H1 (cell line): ENCODE results near the gene ODAD3. TPM values are rescaled to one million over a fixed set of nuclear protein-coding genes. Genes with fewer than 3 reads are reported as not detected.
A peak's percentile ranks its signal among the peaks of the same experiment; 100 is the strongest.

ENCODE experiments used
- CTCF ChIA-PET: fragments of 300-600 bp; sonication (Branson Sonifier 250); formaldehyde crosslinking; loops from one replicate; lab custom pipeline; 2021; ENCODE audit not compliant: partially characterized antibody; lab: Charles Lee
- POLR2A ChIA-PET: fragments of 300-600 bp; sonication (Branson Sonifier 250); formaldehyde crosslinking; loops from one replicate; lab custom pipeline; 2021; ENCODE audit warnings: inconsistent platforms; ENCODE audit not compliant: partially characterized antibody; lab: Charles Lee
- DNase-seq, 2 experiments: peaks; one replicate each; pipeline versions ENCODE4 v3.0.0 to v3.0.0-alpha.2; 2010 to 2022; ENCODE audit warnings: low spot score in 2 of 2, low read depth in 1 of 2, mixed read lengths in 1 of 2
- FAIRE-seq: peaks from 2 replicates; lab custom pipeline; 2011; peaks lifted over from hg19 to GRCh38; lab: Jason Lieb, UNC
- H2AFZ ChIP-seq: 2 replicates; pipeline ENCODE4 v1.8.1; 2012; ENCODE audit warnings: low read length, inconsistent platforms
- H2AK5ac ChIP-seq: 2 replicates; pipeline ENCODE4 v1.6.1; 2013; ENCODE audit warnings: low read depth, low read length
- H2BK120ac ChIP-seq: replicated peaks from 2 replicates; pipeline ENCODE3; 2013; ENCODE audit warnings: low read depth, low read length, inconsistent platforms
- H2BK12ac ChIP-seq: 2 replicates; pipeline ENCODE4 v1.6.1; 2013; ENCODE audit warnings: low read depth, low read length
- H2BK15ac ChIP-seq: 2 replicates; pipeline ENCODE4 v1.6.1; 2013; ENCODE audit warnings: low read length
- H2BK20ac ChIP-seq: 2 replicates; pipeline ENCODE4 v1.6.1; 2013; ENCODE audit warnings: low read length
- H2BK5ac ChIP-seq: 2 replicates; pipeline ENCODE4 v1.6.1; 2013; ENCODE audit warnings: low read depth, low read length
- H3K14ac ChIP-seq: 2 replicates; pipeline ENCODE4 v1.6.1; 2013; ENCODE audit warnings: inconsistent platforms; ENCODE audit not compliant: insufficient read length
- H3K18ac ChIP-seq: 2 replicates; pipeline ENCODE4 v1.6.1; 2013; ENCODE audit warnings: low read length; ENCODE audit errors: extremely low read depth
- H3K23ac ChIP-seq: 2 replicates; pipeline ENCODE4 v1.6.1; 2013; ENCODE audit warnings: inconsistent platforms; ENCODE audit not compliant: insufficient read length
- H3K23me2 ChIP-seq: 2 replicates; pipeline ENCODE4 v1.6.1; 2013; ENCODE audit warnings: low read depth, low read length
- H3K27ac ChIP-seq: 2 replicates; pipeline ENCODE4 v1.6.1; 2011; ENCODE audit warnings: low read depth, low read length, inconsistent platforms
- H3K27me3 ChIP-seq, 4 experiments: replicated peaks in 1 of 4; 1 replicate in 1 of 4; 2 replicates in 3 of 4; pipeline versions ENCODE4 v1.6.1 to v1.8.1; 2011 to 2013; ENCODE audit warnings: low read length in 3 of 4, mild to moderate bottlenecking in 3 of 4, inconsistent platforms in 2 of 4, mixed read lengths in 2 of 4, moderate library complexity in 1 of 4; ENCODE audit not compliant: control insufficient read depth in 3 of 4, insufficient read depth in 3 of 4; ENCODE audit errors: extremely low read depth in 1 of 4
- H3K36me3 ChIP-seq, 4 experiments: 2 replicates each; pipeline versions ENCODE4 v1.6.1 to v1.8.1; 2011 to 2013; ENCODE audit warnings: mild to moderate bottlenecking in 4 of 4, low read length in 3 of 4, moderate library complexity in 2 of 4, control low read depth in 1 of 4, inconsistent platforms in 1 of 4; ENCODE audit not compliant: insufficient read depth in 4 of 4, control insufficient read depth in 2 of 4
- H3K4ac ChIP-seq: replicated peaks from 2 replicates; pipeline ENCODE3; 2013; ENCODE audit warnings: low read length, low read depth, mixed read lengths, inconsistent platforms; ENCODE audit not compliant: insufficient read length
- H3K4me1 ChIP-seq, 4 experiments: replicated peaks in 1 of 4; 1 replicate in 1 of 4; 2 replicates in 3 of 4; pipeline versions ENCODE4 v1.6.1 to v1.8.1; 2011 to 2013; ENCODE audit warnings: low read length in 3 of 4, inconsistent platforms in 2 of 4, mixed read lengths in 1 of 4; ENCODE audit not compliant: insufficient read depth in 4 of 4, control insufficient read depth in 3 of 4
- H3K4me2 ChIP-seq, 2 experiments: 2 replicates each; pipeline versions ENCODE4 v1.6.1 to v1.8.1; 2011 to 2013; ENCODE audit warnings: low read depth in 2 of 2, low read length in 2 of 2, control low read depth in 1 of 2, inconsistent platforms in 1 of 2, mild to moderate bottlenecking in 1 of 2; ENCODE audit not compliant: insufficient read depth in 1 of 2
- H3K4me3 ChIP-seq, 4 experiments: fragments of 200-600, 300-600 bp in 1 of 4; sonication (generic), shearing (Covaris generic), sonication (Bioruptor Twin) in 1 of 4; 2 replicates each; pipeline versions ENCODE4 v1.5.1 to v1.8.1; 2011 to 2016; ENCODE audit warnings: low read length in 4 of 4, low read depth in 3 of 4, control low read depth in 2 of 4, inconsistent platforms in 2 of 4, mild to moderate bottlenecking in 2 of 4, mixed read lengths in 1 of 4, moderate library complexity in 1 of 4; ENCODE audit not compliant: insufficient read depth in 2 of 4; ENCODE audit errors: extremely low read depth in 1 of 4
- H3K56ac ChIP-seq: replicated peaks from 2 replicates; pipeline ENCODE3; 2013; ENCODE audit warnings: low read depth, mild to moderate bottlenecking, mixed read lengths, low read length, inconsistent platforms; ENCODE audit not compliant: insufficient read length
- H3K79me1 ChIP-seq: 2 replicates; pipeline ENCODE4 v1.6.1; 2013; ENCODE audit warnings: low read depth, low read length, control low read depth
- H3K79me2 ChIP-seq, 2 experiments: 2 replicates each; pipeline versions ENCODE4 v1.6.1 to v1.8.1; 2012 to 2013; ENCODE audit warnings: low read length in 2 of 2, mild to moderate bottlenecking in 2 of 2, inconsistent platforms in 1 of 2; ENCODE audit not compliant: insufficient read depth in 2 of 2, control insufficient read depth in 1 of 2
- H3K9ac ChIP-seq, 4 experiments: replicated peaks in 1 of 4; 1 replicate in 1 of 4; 2 replicates in 3 of 4; pipeline versions ENCODE4 v1.6.1 to v1.8.1; 2011 to 2013; ENCODE audit warnings: low read depth in 3 of 4, low read length in 3 of 4, control low read depth in 2 of 4, mild to moderate bottlenecking in 2 of 4, moderate library complexity in 2 of 4, inconsistent platforms in 1 of 4; ENCODE audit errors: extremely low read depth in 1 of 4
- H3K9me3 ChIP-seq, 2 experiments: 2 replicates each; pipeline versions ENCODE4 v1.6.1 to v1.8.1; 2012 to 2013; ENCODE audit warnings: mild to moderate bottlenecking in 2 of 2, moderate library complexity in 2 of 2, control low read depth in 1 of 2, inconsistent platforms in 1 of 2, low read depth in 1 of 2, low read length in 1 of 2, mixed read lengths in 1 of 2; ENCODE audit not compliant: insufficient read depth in 2 of 2
- H4K20me1 ChIP-seq, 2 experiments: replicated peaks in 1 of 2; 2 replicates each; pipeline versions ENCODE3 to v1.8.1; 2011 to 2013; ENCODE audit warnings: inconsistent platforms in 2 of 2, low read length in 2 of 2, mild to moderate bottlenecking in 1 of 2; ENCODE audit not compliant: insufficient read depth in 2 of 2, control insufficient read depth in 1 of 2
- H4K5ac ChIP-seq: 2 replicates; pipeline ENCODE4 v1.6.1; 2013; ENCODE audit warnings: low read length, low read depth, mixed read lengths, inconsistent platforms; ENCODE audit not compliant: insufficient read length
- H4K8ac ChIP-seq: 2 replicates; pipeline ENCODE4 v1.8.0; 2013; ENCODE audit warnings: mild to moderate bottlenecking, moderate library complexity, low read length, inconsistent platforms; ENCODE audit not compliant: insufficient read depth; ENCODE audit errors: extremely low read depth
- H4K91ac ChIP-seq: replicated peaks from 2 replicates; pipeline ENCODE3; 2013; ENCODE audit warnings: low read length, mixed read lengths, inconsistent platforms; ENCODE audit not compliant: insufficient read length
- EGR1 ChIP-seq: IDR thresholded peaks from 2 replicates; pipeline ENCODE4 v1.6.1; 2011; ENCODE audit warnings: low read depth, low read length, borderline replicate concordance
- PHF8 ChIP-seq: fragments of 200-600 bp; sonication (generic); conservative IDR thresholded peaks from 2 replicates; pipeline ENCODE4 v1.7.1; 2012; ENCODE audit warnings: low read depth, mild to moderate bottlenecking, inconsistent platforms, low read length, moderate library complexity
- WGBS, 2 experiments: shearing (Covaris generic) in 1 of 2; methylation state at CpG; one replicate each; pipeline versions ENCODE4 v1.1.6 to v1.1.7; 2013 to 2015; ENCODE audit warnings: low lambda C conversion rate in 2 of 2, mixed read lengths in 2 of 2, inconsistent platforms in 1 of 2, low coverage in 1 of 2, missing lambda C conversion rate in 1 of 2; ENCODE audit not compliant: insufficient replicate concordance in 2 of 2, insufficient coverage in 1 of 2, insufficient read length in 1 of 2; ENCODE audit errors: extremely low coverage in 1 of 2, missing lambda C conversion rate in 1 of 2; 5-methylcytosine and 5-hydroxymethylcytosine counted together
- polyA plus RNA-seq, 7 experiments: library from polyadenylated mRNA; depleted of rRNA in 3 of 7; stranded (reverse) in 5 of 7; unstranded in 2 of 7; fragments of >200 nt in 5 of 7; fragments of 200-250 nt in 2 of 7; gene quantifications; 1 replicate in 5 of 7; 2 replicates in 1 of 7; 4 replicates in 1 of 7; pipeline versions ENCODE4 v1.2.1 to v1.2.3, GENCODE V29; 2011 to 2013; ENCODE audit warnings: missing spikeins in 2 of 7, mixed read lengths in 2 of 7
- total RNA-seq: library from RNA; stranded (reverse); fragmentation: NEBNext Ultra II Directional; extraction: Animal tissue kit (Norgen Biotek cat#: 25700); gene quantifications from 2 replicates; pipeline ENCODE4 v1.2.1, GENCODE V29; 2021

ODAD3 gene
- total and polyA plus RNA-seq, 2 of the 8 experiments (the other 6 are each of a cell fraction or from before 2014, with no cell fraction given) = 2.1 to 2.2 TPM

DNA sequence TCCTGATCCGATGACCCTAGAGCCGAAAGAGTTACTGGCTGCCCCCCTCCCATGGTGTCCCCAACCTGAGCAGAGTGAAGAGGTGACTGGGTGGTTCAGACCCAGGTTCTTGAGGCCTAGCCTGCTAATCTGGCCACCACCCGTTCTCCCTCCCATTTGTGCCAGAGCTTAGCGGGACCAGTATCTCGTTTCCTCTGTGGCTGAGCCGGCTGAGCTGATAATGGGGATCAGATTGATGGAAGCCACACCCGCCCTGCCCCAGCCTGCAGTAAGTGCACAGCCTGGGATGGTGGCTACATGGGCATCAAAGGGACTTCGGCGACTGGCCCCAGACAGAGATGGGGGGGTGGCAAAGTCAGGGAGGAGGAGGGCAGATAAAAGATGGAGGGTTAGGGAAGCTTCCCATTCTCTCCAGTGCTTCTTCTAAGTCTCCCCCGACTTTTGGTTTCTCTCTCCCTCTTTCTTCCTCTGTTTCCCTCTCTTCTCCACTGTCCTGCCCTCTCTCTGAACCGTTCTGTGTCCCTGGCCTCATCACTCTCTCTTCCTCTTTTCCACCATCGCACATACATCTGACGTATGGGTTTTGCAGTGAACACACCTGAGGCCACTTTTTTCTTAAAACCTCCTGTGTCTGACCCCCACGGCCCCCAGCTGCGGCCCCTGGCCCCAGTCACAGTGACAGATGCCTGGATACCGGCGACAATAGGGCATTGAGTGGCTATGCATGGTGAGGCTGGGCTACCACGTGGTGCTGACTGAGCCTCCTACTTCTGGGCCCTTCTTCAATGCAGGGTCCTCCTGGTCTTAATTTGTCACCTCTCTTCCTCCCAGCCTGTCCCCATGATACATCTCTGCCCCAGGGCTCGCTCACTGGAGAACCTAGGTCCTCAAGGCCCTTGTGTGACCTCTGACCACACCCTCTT lies 43.5 kb upstream of the ODAD3 start:
- peak overlapping the region; percentile 60; the same call in 1 of the 2 replicates for H2BK12ac ChIP-seq
- DNase-seq (no peak), FAIRE-seq (no peak)
- peaks cover 7% of the 10 kb centered on the region; the same call in 1 of the 2 replicates for H3K23me2 ChIP-seq
- 0 out of 4 replicates have a peak overlapping the region, but pooled peaks of 1 of the 2 experiments have one; percentile 34 for H3K4me2 ChIP-seq
- no peaks in the 10 kb centered on the region; a peak in 1 of 8 replicates for H3K36me3 ChIP-seq
- H4K5ac ChIP-seq = no peak overlapping the region
- no peaks in the 10 kb centered on the region for H3K79me1 ChIP-seq
- H3K4me3 ChIP-seq = peak overlapping the region in 1 of 4 experiments; percentile 58; a peak in 3 of 8 replicates
- H2BK5ac ChIP-seq = no peak overlapping the region
- H3K9me3 ChIP-seq = no peaks in the 10 kb centered on the region; a peak in 1 of 4 replicates
- peak overlapping the region; percentile 68 for H3K18ac ChIP-seq
- H3K4ac ChIP-seq = no peak overlapping the region
- peaks cover 0 to 17% (median 5%) of the 10 kb centered on the region in 4 experiments; a peak in 5 of 7 replicates for H3K4me1 ChIP-seq
- H4K91ac ChIP-seq = peak overlapping the region; percentile 70
- no peak overlapping the region for H3K14ac ChIP-seq
- TF ChIP-seq EGR1 (no peak), PHF8 (no peak)
- no peak overlapping the region for H3K27ac ChIP-seq
- CTCF ChIA-PET = interaction anchor here (0.5 to 1.9 kb wide), 5 partner anchors 19 to 1018 kb away, joined by 3 to 11 read pairs (median 4); no protein-coding TSS in a partner anchor
- no peaks in the 10 kb centered on the region for H3K79me2 ChIP-seq
- no peak overlapping the region for H2BK20ac ChIP-seq
- H2BK15ac ChIP-seq = peak overlapping the region; percentile 67; the same call in 1 of the 2 replicates
- no peak overlapping the region for H2BK120ac ChIP-seq
- no peak overlapping the region for H4K8ac ChIP-seq
- H2AFZ ChIP-seq = no peak overlapping the region
- H3K56ac ChIP-seq = no peak overlapping the region
- H3K23ac ChIP-seq = no peak overlapping the region
- H3K27me3 ChIP-seq = peaks cover 20 to 26% (median 23%) of the 10 kb centered on the region in 4 experiments
- POLR2A ChIA-PET = interaction anchor here (1.1 to 3.0 kb wide), 3 partner anchors 56 to 218 kb away, joined by 3 to 11 read pairs (median 5); partner anchors contain the start of gene RGL3
- no peak overlapping the region for H3K9ac ChIP-seq
- H2AK5ac ChIP-seq = 0 out of 2 replicates have a peak overlapping the region, but pooled peaks have one; percentile 75
- WGBS, 2 experiments = 84% methylated on average over 16 of the region's 19 CpGs; no CpG with 5 or more reads in 1 of the 2 experiments
- peaks cover 0 to 6% of the 10 kb centered on the region in 2 experiments for H4K20me1 ChIP-seq
